CD4-positive, alpha-beta T cell treated with Interleukin-12 subunit alpha and Interleukin-12 subunit beta, for 1 hour (primary cell): ENCODE data around the gene POLA1.

ENCODE experiments used
- DNase-seq: peaks from one replicate; pipeline ENCODE4 v3.0.0-alpha.2; 2020

Gene POLA1

DNA sequence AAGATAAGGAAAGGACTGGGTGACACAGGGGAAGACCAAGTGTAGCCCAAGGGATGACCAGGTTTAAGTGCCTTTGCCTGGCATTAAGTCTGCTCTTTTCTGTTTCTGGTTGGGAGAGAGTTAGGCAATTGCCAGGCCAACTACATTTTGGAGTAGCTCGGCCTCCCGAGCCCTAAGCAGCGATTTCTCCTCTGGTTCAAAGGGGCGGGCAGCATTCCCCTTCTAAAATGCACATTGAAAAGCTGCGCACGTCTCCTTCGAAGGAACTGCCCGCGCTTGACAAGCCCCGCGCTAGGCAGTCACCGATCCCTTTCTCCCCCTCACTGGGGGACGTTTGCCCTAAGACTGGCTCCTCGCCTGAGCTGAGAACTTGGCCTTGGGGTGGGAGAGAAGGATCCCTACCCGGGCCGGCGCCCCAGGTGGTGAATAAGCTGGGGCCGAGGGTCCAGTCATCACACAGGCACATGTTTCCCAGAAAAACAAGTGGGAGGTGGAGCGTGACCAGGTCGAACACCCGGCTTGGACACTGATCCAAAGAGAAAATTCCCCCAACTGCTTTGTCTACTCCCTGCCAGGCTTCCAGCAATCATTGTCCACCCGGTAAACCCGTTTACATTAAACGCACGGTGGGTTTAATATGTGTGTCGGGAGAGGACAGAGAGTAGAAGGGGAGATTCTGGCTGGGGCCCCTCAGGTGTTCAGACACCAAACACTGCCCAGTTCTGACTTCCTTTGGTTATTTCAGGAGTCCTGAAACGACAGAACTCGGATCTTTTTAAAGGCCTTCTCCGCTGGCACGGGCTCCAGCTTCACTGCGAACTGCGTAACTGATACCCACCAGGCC lies 318.1 kb downstream of the POLA1 start:
- no peak for DNase-seq

DNA sequence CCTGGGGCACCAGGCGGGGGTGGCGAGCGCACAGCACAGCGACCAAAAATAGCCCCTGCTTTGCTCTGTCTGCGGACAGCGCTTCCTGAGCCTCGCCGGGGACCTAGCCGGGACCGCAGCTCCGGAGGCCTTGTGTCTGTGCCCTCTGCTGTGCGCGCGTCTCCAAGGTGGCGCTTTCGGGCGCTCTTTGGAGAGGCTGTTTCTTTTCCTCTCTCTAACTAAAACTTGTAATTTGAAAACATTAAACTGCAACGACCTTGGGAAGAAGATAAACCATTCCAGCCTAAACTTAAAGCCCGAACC lies 318.7 kb downstream of the POLA1 start:
- no peak for DNase-seq

DNA sequence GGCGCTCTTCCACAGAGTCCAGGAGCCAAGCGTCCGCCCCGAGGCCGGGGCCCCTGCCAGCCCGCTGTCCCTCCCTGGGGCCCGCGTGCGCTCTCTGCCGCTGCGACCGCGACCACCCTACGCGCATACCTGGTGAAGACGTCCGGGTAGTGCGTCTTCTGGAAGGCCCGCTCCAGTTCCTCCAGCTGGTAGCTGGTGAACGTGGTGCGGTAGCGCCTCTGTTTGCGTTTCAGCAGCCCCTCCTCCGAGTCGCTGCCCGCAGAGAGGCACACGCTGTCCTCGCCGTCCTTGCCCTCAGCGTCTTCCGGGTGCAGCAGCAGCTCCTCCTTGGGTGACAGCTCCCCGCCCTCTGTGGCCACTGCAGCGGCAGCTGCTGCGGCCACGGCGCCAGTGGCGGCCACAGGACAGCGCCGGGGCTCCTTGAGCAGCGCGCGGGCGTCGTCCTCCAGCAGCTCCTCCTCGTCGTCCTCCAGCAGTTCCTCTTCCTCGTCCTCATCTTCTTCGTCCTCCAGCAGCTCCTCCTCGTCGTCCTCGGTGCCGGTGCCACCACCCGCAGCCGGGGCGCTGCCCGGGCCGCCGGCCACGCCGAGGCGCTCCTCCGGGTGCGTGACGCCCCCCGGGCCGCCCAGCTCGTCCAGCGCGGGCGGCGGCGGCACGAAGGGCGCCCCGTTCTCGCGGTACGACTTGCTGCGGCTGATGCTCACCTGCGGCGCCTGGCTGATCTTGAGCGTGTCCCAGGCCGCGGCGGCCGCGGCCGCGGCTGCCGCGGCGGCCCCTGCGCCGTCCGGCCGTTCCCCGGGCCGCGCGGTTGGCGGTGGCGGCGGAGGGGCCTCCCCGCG lies 319.3 kb downstream of the POLA1 start:
- DNase-seq = no peak

DNA sequence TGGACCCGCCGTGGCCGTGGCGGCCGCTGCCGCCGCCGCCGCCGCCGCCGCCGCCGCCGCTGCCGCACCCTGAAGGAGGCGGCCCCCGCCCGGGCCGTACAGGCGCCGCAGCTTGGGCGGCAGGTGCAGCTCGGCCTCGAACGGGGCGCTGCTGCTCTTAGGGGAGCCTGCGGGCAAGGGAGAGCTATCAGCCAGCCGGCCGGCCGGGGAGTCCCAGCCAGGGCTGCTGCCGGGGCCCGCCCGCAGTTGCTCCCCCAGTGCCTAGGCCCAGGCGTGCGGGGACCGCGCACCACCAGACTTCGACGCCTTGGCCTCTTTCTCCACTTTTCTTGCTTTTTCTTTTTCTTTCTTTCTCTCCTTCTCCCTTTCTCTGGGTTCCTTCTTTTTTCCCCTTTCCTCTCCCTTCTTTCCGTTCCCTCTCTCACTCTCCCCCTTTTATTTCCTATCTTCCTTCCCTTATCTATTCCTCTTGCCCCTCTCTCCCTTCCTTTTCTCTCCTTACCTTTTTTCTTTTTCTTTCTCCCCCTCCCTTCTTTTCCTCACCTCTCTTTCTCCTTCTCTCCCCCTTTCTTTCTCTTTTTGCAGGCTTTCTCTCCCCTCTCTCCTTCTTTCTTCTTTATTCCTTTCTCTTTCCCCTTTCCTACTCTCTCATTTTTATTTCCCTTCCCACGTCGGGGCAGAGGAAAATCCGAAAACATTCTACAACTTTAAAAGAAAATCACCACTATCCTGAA lies 320.1 kb downstream of the POLA1 start:
- no peak for DNase-seq

DNA sequence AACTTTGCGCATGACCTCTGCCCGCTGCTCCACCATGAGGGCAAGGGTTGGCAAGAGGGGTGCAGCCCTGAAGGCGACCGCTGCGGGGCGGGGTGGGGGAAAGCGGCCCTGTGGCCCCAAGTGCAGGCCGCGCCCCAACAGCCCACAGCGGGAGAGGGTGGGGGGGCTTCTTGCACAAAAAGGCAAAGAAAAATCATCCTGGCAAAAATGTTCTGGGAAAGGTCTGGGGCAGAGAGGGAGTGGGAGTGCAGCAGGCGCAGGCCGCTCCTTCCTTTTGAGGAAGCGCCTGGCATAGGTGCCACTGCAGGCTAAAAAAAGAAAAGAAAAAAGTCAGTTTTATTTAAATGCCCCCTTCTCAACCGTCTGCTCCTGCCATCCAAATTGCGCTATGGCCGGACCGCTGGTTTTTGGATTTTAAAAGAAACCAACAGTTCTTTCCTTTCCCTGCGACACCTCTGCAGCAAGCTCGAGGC lies 320.7 kb downstream of the POLA1 start:
- no peak for DNase-seq

DNA sequence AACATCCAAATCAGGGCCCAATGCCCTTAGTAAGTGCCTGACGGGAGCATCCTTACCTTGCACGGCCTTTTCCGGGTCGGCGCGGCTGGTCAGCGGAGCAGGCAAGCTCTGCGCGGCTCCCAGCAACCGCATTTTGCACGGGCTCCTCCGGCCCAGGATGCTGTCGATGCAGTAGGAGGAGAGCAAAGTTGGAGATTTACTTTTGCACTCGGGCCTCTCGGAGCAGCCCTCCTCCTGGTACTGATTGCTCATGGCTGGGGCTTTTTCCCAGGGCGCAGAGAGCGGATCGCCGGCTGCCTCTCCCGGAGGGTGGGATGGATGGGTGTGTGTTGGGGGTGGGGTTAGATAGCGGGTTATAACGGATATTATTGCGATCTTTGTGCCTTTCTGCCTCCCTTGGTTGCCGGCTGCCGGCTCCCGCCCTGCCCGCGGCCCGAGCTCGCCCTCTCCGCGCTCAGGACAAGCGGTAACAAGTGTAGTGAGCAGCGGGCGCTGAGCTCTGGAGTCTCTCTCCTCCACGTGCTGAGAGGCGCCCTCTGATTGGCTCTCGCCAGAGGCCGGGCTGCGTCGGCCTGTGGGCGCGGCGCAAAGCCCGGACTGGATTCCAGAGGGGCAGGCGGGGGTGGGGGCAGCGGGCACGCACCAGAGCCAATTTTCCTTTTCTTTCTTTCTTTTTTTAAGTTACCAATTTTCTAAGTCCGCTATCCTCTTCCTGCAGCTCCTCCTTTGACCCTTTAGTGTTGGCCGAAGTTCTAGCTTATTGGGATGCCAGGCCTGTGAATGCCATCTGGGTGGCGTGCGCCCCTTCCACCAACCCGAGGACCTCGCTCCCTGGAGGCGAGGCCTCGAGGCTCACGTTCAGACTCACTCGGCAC lies 322.0 kb downstream of the POLA1 start, which contains the start of gene ARX:
TSS of gene ARX (minus strand) at position 480 of the 875 bp plus-strand sequence. CDS start at position 252, 228 bp downstream.
- peak; percentile 23 for DNase-seq

DNA sequence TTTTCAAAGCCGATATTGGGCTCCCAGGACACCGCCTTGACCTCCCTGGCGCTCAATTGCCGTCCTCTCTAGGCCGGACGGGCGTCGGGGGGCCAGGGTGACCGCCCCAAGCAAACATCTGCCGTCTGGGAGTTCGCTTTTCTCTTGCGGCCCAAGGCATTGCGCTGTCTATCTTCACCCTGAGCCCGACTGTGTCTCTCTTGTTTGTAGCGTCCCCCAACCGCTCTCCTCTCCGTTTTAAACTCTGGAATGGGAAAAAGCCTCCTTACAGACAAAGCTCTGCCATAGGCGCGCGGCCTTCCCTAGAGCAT lies 322.6 kb downstream of the POLA1 start:
- no peak for DNase-seq

DNA sequence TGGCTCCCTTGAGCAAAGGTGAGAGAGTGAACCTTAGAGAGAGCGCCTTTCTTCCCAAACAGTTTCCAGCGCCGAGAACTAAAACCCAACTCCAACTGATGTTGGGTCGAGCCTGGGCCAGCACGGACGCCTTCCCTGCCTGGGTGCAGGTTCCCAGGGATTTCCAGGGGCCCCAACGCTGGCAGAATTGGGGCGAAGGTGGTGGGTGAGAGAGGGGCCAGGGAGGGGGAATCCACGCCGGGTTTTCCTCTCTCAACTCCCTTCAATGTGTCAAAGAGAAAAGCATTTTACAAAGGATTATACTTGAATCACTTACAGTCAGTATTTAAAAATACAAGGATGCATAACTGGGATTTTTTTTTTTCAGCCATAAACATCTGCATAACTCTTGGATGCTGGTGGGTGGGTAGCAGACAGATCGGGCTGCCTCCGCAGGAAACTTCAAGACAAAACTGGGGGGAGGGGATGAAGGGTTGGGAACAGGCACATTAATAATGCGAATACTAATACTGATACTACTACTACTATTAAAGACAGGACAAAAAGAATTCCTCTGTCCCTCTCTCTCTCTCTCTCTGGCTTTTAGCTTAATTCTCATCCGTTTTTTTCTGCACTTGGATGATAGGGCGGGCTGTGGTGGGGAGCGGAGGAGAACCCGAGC lies 323.4 kb downstream of the POLA1 start:
- no peak for DNase-seq

DNA sequence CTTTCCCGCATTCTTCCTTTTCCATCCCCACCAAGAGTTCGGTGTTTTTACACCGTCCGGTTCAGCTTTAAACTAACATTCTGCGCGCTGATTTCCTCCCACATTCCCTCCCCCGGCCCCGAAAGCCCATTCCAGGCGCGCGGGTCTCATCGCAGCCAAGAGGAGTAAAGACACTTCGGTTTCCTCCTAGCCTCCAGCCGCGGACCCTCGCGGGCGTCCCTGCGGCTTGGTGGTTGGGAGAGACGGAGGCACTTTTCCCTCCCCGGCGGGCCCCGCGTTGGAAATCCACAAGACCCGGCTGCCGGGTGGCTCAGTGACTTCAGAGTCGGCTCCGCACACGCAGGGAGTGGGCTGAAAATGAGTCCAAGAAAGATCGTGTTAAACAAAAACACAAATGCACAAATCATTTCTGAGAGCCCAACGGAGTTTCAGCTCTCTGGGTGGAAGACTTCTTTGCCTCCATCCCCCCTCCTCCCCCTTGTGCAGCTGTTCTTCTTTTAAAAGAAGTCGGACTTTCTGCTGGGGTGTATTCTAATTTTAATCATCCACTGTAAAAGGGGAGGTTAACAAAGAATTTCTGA lies 324.0 kb downstream of the POLA1 start:
- no peak for DNase-seq

DNA sequence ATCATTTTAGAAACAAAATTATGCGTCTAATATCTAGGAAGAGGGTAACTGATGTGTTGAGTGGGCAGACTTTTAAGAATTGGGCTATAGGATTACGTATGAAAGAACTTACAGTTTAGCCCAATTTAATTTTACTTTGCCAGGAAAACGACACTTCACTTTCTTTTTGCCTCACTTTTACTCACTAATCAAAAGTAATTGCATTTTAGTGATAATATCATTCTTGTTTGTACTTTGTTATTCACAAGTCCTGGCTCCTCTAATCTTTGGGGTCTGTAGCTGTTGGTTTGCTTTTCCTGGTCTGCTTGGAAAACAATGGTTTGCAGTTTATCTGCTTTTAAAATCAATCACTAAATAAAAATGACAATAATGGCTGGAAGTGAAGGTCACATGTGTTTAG lies 325.0 kb downstream of the POLA1 start:
- no peak for DNase-seq

DNA sequence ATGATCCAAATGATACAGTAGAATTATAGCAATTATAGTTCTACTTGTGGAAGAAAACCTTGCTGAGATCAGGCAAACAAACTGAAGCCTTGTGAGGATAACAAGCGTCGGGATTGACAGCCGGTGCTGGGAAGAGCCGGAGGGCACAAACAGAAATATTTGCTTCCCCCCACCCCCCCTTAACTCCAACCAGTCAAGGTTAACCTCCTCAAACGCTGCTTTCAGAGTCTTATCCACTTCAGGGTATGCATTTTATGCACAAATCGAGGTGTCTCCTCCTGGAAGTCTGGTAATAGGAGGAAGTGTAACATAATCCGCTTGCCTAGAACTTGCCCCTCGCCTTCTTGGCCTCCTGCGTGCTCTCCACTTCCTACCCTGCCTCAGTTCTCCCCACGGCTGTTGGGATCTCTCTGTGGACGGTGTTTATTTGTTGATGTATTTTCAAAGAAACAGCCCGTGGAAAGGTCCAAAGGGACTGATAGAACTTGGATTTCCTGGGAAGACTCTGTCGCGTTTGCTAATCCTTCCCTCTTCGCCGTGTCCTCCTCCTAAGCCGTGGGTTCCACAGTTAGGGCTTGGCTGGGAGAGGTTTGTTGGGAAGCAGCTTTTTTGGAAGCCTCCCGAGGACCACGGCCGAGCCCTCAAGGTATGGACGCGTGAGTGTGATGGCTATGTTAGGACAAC lies 326.1 kb downstream of the POLA1 start:
- DNase-seq = no peak

DNA sequence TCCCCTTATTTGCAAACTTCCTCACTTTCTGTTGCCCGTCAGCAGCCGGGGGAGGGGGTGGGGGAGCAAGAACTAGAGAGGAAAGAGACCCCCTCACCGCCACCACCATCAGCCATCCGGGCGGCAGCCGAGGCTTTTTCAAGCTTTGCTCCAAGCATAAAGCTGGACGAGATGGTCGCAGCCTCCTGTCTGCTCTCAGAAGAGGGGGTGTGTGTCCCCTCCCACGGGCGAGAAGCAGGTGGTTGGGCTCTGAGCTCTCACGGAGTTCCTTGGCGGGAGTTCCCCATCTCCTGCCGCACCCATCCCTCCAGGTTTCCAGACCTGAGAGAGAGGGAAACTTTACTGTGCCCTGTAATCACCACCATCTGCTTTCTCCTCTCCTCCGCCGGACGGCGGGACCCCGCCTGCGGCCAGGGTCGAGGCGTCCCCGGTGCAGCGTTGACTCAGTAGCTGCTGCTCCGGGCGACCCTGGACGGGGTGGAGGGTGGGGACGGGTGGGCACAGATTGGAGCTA lies 326.7 kb downstream of the POLA1 start:
- DNase-seq = no peak

DNA sequence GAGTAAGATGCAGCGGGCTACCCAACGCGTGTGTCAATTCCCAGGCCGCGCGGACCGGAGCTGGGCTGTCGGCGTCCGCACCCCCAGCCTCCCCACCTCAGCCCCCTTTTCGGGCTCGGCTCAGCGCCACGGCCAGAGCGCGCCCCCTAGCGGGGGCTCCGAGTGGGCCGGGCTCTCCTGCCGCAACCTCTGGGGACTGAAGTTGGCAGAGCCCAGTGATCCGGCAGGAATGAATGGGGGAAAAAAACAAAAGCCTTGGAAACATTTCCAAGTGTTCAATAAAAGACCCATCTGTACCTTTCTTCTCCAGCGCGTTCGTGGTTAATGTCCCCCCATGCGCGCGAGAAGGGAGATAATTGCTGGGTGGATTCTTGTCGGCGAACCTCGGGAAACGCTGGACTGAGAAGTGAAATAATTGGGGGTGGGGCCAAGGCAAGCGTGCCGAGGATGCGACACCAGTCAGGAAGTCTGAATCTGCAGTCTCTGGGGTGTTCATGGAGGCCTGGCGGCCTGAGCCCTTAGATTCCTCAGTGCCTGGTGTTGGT lies 327.3 kb downstream of the POLA1 start:
- peak; percentile 30 for DNase-seq

DNA sequence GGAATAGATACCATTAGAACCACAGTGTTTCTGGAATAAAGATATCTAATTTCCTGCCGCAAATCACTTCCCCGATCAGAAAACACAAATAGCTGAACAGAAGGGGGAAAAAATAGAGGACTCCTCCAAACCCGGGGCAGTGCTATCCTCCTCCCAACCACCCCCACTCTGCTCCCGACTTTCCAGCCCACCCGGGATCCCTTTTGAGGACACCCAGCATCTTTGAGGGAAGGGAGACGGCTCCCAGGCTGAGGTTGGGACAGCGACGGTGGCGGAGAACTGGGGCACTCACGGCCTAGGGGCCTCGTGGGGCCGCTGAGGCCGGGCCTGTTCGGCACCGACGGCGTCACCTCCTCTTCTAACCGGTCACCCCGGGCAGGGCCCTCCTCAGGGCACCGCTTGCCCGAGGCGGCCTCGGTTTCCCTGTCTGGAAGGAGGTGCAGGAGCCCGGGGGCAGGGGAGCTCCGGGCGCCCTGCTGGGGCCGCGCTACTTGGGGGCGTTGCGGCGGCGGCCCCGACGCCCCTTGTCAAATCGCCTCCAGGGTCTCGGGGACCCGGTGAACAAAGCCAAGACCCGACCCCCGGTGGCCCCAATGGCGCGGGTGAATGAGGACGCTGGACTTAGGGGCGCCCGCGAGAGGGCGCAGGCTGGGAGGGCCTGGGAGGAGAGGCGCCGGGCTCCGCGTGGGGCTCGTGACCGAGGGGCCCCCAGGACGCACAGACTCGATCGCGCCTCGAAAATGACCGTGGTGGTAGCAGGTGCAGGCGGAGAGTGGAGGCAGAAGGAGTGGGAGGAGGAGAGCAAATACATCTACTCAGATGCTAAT lies 329.0 kb downstream of the POLA1 start:
- no peak for DNase-seq

DNA sequence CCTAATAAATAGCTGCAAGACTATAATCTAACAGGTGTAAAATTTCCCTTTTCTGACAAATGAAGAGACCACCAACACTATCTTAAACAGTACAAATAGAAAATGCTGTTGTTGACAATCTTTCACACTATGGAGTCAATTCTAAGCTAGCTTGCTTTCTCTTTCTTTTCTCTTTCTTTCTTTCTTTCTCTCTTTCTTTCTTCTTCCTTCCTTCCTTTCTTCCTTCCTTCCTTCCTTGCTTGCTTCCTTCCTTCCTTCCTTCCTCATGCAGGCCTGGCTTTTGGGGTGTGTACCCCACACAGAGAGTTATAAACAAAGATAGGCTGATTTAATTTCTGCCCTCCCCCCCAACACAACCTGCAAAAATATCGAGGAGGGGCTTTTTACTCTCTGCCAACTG lies 330.2 kb downstream of the POLA1 start:
- no peak for DNase-seq

DNA sequence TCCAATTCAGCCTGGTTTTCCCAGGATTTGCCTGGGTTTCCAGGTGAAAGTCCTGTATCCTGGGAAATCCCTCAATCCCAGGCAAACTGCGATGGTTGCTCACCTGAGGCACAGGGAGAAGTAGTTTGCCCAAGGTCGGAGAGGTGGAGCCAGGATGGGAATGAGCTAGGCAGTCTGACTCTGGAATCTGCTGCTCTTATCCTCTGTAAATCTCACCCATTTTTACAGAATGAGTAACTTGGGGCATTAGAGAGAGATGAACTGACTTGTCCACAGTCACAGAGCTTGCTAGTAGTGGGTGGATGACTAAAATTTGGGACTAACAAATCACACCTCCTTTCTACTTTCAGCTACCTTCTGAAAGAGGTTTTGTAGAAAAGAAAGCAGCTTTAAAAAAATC lies 331.9 kb downstream of the POLA1 start:
- no peak for DNase-seq

DNA sequence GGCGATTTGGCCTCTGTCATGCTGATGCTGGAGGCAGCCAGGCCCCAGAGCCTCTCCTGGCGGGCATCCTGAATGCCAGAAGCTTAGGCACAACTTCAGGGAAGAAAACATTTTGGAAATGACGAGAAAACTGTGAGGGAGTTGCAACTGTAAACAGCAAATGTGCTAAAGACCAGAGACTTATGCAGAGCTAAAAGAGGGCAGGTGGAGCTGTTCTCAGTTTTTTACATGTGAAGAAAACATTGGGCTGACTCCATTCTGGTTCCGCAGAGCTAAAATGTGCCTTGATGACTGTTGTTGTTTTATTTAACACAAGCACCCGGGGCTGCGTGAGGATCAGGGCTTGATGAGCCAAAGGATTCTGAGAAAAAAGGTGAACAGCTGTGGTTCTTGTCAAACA lies 332.9 kb downstream of the POLA1 start:
- DNase-seq = no peak

DNA sequence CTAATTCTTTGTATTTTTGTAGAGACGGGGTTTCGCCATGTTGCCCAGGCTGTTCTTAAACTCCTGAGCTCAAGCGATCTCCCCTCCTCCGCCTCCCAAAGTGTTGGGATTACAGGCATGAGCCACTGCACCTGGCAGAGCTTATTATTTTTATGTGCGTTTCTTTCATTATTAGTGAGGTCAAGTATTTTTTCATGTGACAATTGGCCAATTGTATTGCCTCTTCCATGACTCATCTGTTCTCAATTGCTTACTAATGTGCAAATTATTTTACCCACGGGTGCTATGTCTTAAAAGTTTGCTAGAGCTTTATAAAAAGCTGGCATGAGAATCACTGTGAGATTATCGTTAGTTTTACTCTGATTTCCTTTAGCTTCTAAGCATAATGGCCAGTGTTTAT lies 335.0 kb downstream of the POLA1 start:
- no peak for DNase-seq

DNA sequence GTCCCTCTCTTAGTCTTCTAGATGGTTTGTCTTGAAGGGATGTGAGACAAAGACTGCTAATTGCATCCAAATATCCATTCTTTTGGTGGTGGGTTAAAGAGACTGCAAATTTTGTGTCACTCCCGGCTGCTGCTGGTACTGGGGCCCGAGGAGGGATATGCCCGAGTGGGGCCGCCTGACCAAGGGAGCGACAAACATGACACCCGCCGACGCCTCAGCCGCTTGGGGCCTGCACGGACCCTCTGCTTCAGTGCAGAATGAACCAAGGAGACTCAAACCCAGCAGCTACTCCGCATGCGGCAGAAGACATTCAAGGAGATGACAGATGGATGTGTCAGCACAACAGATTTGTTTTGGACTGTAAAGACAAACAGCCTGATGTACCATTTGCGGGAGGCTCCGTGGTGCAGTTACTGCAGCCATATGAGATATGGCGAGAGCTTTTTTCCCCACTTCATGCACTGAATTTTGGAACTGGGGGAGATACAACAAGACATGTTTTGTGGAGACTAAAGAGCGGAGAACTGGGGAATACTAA lies 335.6 kb downstream of the POLA1 start:
- no peak for DNase-seq
